Stimulated activated CD4-positive, alpha-beta T cell treated with anti-CD3 and anti-CD28 coated beads, TNF-alpha, amount 100 ng/mL, for 24 hours (primary cell): ENCODE results near the gene KIF21A.

ENCODE experiments used
- DNase-seq, 3 experiments: peaks; one replicate each; pipeline ENCODE4 v3.0.0-alpha.2; 2020; ENCODE audit warnings: low read depth in 3 of 3

Gene KIF21A

GRCh38 chr12:39272871-39273655 is 169.9 kb downstream of the KIF21A start:
- DNase-seq, result peak in 1 of 3 experiments; percentile 21

DNA sequence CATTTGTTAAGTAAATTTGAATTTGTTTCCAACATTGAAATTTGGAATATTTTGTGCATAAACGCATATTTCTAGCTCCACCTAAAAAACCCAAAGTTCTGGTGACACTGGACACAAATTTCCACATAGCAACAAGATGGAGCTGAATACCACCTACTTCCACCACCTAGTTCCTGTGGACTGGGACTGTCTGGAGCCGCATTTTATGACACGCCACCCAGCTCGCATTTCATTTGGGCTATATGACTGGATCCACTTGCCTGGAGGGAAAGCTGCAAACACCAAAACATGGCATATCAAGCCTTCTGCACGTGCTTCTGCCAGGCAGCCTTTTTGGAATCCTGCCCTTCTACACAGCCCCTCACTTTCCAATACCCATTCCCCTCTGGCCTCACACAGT is 173.4 kb downstream of the KIF21A start:
- DNase-seq, result no peak

GRCh38 chr12:39267886-39268285 is 175.0 kb downstream of the KIF21A start:
- DNase-seq, result no peak

DNA sequence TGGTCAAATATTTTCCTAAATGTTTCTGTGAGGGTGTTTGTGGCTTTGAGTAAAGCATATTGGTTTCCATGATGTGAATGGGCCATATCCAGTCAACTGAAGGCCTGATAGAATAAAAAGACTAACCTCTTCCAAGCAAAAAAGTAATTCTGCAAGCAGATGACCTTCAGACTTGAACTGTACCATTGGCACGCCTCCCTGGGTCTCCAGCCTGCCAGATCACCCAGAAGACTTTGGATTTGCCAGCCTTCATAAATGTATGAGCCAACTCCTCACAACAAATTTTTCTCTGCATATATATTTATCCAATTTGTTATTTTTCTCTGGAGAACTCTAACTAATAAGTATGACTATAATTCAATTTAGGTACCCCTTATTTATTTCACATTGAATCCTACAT is 190.3 kb downstream of the KIF21A start:
- DNase-seq, result no peak
